GM18519 (cell line): Measurements from ENCODE around the gene RDH16.
"Not testable (repeated sequence)": the region's sequence is repeated elsewhere in the genome, so short reads cannot be mapped to it uniquely, and the experiment has no call there.

Experiments
- ATAC-seq: cut with Tn5 transposase; IDR thresholded peaks from one replicate; pipeline ENCODE4 v1.9.1; 2021; ENCODE audit warnings: mild to moderate bottlenecking, moderate library complexity; ENCODE audit not compliant: unreplicated experiment, low FRiP score

RDH16 gene

DNA sequence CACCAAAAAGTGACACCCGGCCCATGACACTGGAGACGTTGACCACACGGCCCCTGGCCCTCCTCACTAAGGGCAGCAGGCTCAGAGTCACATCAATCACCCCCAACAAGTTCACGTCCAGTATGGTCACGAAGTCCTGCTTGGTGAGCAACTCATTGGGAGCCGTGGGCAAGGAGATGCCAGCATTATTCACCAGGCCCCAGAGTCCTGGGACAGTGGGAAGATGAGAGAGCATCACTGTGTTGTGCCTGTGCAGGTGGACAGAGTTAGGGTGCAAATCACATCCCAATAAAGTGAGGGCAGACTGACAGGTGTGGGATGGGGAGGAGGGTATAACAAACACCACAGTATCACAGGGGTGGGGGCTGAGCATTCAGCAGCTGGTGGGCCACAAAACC lies 2.5 kb downstream of the RDH16 start:
- no peak for ATAC-seq

DNA sequence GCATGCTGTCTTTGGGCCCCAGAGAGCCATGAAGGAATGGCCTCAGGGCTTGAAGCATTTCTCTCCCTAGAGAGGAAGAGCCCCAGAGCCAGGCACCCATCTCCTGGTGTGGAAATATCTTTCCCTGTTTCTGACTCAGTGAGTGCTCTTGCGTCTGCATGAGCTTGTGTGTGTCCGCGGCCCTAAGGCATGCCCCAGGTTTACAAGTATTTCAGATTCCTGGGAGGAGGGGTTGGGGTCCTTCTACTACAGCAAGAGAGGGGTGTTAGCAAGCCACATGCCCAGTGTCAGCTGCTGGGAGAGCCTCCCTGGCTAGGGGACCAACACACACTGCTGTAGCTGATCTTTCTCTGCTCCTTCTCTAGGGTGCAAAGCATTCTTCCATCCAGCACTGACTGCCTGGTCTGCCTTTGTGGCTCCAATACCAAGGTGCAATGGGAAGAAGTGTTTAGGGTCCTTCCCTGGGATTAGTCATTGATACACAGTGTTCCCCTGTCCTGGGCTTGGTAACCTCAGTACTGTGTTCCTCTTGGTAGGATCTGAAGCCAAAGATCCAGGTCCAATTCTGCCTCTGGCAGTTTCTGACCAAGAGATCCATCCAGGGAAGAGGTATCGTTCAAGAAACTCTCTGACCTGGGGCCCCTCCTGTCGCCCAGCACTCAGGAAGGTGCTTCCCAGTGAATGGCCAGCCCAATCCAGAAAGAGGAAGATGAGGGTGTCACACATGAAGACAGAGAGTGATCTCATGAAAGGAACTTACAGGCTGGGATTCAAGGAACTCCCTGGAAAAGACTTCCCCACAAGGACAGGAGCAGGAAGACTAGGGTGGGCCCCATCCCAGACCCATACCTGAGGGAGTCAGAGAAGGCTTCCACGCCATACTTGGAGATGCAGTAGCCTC lies 3.1 kb downstream of the RDH16 start:
- ATAC-seq: no peak

DNA sequence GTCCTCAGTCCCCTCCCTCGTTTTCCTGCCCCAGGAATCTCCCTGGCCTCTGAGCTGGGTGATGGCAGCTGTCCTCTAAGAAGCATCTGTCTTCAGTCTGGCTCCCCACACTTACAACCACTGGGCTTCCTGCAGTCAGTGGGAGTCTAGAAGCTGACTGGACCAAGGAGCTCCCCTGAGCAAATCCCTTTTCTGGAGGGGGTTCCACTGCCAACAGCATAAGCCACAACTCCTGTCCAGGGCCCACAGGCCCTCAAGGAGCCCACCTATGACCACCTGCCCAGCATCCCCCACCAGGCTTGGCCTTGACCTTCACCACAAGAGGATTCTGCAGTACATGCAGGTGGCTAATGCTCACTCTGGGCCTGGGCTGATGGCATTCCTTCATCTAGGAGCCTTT lies 4.1 kb downstream of the RDH16 start:
- ATAC-seq: no peak

GRCh38 chr12:56951582-56952339 lies 5.6 kb downstream of the RDH16 start:
- ATAC-seq: no peak

- ATAC-seq: no peak
Measured at GRCh38 chr12:56948881-56949280, 8.5 kb downstream of the RDH16 start.

GRCh38 chr12:56948457-56948777 lies 9.0 kb downstream of the RDH16 start:
- no peak for ATAC-seq

DNA sequence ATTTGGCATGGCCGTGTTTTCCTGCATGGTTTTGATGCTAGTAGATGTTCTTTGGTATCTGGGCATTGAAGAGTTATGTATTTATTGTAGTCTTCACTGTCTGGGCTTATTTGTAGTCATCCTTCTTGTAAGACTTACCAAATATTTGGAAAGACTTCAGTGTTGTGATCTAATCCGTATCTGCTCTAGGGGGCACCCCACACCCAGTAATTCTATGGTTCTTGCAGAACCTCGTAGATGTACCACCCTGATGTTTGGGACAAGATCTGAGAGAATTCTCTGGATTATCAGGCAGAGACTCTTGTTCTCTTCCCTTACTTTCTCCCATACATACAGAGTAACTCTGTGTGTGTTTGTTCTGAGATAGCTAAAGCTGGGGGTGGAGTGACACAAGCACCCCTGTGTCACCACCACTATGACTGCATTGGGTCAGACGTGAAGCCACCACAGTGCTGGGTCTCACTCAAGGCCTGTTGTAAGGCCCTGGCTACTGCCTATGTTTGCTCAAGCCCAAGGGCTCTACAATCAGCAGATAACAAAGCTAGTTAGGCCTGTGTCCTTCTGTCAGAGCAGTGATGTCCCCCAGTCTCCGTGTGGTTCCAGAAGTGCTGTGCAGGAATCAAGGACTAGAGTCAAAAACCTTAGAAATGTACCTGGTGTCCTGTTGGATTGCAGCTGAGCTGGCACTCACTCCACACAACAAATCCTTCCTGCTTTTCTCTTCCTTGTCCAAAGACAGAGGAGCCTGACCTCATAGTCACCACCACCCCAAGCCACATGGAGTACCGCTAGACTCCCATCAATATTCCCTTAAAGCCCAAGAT lies 9.6 kb downstream of the RDH16 start:
- no peak for ATAC-seq

- no peak for ATAC-seq
Measured at GRCh38 chr12:56943878-56944277, 13.5 kb downstream of the RDH16 start.

DNA sequence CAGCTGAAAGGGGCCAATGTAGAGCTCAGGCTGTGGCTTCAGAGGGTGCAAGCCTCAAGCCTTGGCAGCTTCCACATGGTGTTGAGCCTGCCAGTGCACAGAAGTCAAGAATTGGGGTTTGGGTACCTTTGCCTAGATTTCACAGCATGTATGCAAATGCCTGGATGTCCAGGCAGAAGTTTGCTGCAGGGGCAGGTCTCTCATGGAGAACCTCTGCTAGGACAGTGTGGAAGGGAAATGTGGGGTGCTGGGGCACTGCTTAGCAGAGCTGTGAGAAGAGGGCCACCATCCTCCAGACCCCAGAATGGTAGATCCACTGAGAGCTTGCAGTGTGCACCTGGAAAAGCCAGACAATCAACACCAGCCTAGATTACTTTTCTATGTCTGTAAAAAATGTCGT lies 14.0 kb downstream of the RDH16 start:
- not testable (repeated sequence) for ATAC-seq

- no peak for ATAC-seq
Measured at GRCh38 chr12:56941299-56942017, 15.9 kb downstream of the RDH16 start.

DNA sequence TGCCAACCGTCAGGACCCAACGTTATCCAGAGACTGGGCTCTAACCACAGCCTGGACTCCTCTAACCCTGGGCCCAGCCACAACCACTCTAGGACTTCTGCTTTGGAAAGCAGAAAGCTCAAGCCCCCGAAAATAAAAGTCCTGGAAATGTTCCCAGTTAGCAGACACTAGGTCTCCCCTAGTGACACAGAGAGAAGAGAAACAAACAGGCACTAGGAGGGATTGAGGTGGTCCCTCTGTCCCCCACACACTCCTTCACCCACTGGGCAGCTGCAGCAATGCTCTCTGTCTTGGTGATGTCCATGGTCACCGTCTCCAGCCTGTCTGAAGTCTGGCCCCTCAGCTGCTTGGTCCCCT lies 16.5 kb downstream of the RDH16 start:
- ATAC-seq: not testable (repeated sequence)

DNA sequence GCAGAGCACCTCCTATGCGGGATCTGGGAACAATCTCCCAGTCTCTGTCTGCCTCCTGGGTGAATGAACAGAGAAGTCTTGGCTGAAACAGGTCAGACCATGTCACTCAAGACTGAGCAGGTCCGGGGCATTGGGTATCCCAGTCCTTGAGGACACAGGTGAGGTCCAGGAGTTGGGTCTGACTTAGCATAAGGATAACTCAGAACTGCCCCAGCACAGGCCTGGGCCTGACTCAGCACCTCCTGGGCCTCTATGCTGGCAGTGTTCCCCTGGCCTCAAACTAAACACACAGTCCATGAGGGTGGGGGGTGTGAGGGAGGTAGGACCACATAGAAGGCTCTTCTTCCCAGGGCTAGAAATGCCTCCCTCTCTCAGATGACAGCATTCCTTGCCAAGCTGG lies 21.7 kb downstream of the RDH16 start:
- no peak for ATAC-seq

DNA sequence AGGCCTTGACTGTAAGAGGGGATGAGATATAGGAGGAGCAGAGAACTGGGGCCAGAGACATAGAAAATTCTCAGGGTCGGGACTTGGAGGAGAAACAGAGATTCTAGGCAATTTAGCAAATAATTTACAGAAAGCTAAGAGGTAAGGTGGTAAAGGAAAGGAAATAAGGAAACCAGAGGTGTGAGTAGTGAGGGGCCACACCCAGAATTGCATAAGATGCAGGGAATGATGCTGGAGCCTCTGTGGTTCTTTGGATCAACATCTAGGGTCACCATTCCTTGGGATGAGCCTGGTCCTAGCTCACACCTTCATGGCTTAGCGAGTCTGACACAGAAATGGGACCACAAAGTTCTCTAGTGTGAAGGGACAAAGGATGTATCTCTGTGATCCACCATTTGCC lies 22.3 kb downstream of the RDH16 start:
- no peak for ATAC-seq

DNA sequence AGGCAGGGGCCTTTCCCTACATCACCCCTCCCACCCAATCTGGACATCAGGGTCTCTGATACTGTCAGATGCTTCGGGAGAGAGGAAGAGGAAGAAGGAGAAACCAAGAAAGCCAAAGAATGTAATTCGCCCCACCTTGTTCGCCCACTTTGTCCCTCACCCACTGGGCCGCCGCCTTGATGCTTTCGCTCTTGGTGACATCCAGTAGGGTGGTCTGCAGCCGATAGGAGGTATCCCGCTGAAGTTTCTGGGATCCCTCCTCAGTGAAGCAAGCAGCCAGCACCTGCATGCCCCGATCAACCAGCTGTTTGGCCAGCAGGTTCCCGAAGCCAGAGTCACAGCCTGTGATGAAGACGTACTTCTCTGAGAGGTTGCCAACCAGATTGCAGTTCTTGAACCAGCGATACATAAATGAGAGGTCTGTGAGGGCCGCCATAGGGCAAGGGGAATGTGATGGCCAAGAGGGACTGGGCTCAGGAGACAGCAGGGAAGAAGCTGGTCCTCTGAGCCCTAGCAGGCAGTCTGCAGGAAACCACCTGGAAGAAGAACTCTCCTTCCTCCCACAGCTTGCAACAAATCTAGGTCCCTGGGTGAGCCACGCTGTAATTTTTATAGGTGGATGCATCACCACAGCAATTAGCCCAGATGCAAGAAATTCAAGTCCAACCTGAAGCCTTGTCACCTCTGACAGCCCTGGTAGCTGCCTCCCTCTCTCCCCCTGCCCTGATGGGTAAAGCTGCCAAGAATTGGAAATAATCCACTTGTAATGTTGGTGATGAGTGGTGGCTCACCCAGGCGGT lies 23.4 kb downstream of the RDH16 start, which contains the start of gene SDR9C7:
SDR9C7 (minus strand) TSS at position 583 of the 800 bp plus-strand sequence; CDS start at position 436, 147 bp downstream.
- ATAC-seq: no peak

- no peak for ATAC-seq
Measured at GRCh38 chr12:56932867-56933266, 24.5 kb downstream of the RDH16 start.

- no peak for ATAC-seq
Measured at GRCh38 chr12:56932146-56932545, 25.3 kb downstream of the RDH16 start.

DNA sequence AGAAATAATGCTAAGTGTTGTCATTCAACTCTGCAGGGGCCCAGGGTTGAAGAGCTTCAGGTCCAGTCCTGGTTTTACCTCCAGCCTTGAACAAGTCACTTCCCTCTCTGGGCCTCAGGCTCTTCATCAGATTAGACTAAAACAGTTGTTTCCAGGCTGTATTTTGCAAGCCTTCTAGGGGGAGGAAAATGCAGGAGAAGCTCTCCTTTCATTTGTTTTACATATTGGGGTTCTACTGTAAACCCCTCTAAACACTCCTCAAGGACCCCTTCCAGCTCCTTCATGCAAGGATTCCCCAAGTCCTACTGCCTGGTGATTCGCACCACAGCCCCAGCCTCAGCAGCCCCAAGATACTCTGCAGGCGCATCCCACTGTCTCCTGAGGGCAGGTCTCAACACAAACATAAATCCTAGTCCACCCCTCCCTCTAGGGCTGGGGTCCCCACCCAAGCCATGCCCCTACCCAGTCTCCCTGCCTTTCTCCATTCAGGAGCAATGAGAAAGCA lies 25.9 kb downstream of the RDH16 start:
- no peak for ATAC-seq

GRCh38 chr12:56930241-56930640 lies 27.2 kb downstream of the RDH16 start:
- ATAC-seq: no peak

DNA sequence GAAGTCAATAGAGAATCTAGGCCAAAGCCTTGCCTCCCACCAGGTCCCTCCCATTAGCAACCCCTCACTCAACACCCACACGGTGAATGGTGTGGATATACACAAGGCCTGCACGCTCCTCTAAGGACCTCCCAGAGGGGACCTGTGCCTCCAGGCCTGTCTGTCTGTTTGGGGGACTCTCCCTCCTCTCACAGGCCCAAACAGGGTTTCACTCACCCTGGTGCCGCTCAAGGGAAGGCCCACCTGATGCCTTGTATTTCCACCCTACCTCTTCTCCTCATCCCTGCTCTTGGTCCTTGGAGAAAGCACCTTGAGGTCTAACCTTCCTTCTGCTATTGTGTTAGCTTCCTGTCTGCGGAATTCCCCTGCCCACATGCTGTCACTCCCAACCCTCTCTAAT lies 27.6 kb downstream of the RDH16 start:
- ATAC-seq: no peak
